Suprapubic skin (tissue), 4 donors: Measurements from ENCODE around the gene SLC35F2. TPM values are rescaled to one million over a fixed set of nuclear protein-coding genes. Genes with fewer than 3 reads are reported as not detected.
"Not testable (repeated sequence)": the region's sequence is repeated elsewhere in the genome, so short reads cannot be mapped to it uniquely, and the experiment has no call there.

ENCODE experiments used
- DNase-seq, 2 donors: peaks; one replicate each; pipeline ENCODE4 v3.0.0-alpha.2; 2019; ENCODE audit warnings: low spot score in 2 of 2
- H3K27ac ChIP-seq: fragments of 200-600 bp; sonication (generic); one replicate; pipeline ENCODE4 v1.5.1; 2019
- H3K27me3 ChIP-seq: fragments of 200-600 bp; sonication (generic); one replicate; pipeline ENCODE4 v1.5.1; 2019
- H3K36me3 ChIP-seq: fragments of 200-600 bp; sonication (generic); one replicate; pipeline ENCODE4 v1.5.1; 2019
- H3K4me1 ChIP-seq: fragments of 200-600 bp; sonication (generic); one replicate; pipeline ENCODE4 v1.5.1; 2019
- H3K4me3 ChIP-seq: fragments of 200-600 bp; sonication (generic); one replicate; pipeline ENCODE4 v1.5.1; 2019; ENCODE audit warnings: mild to moderate bottlenecking
- H3K9me3 ChIP-seq: fragments of 200-600 bp; sonication (generic); one replicate; pipeline ENCODE4 v1.5.1; 2019
- EP300 ChIP-seq: sonication (generic); formaldehyde crosslinking; IDR thresholded peaks from one replicate; pipeline ENCODE4 v1.6.1; 2017; ENCODE audit warnings: antibody characterized with exemption
- POLR2A ChIP-seq, 2 donors: fragments of 450-650 bp; IDR thresholded peaks; one replicate each; pipeline ENCODE4 v1.6.1; 2017; ENCODE audit warnings: antibody characterized with exemption in 2 of 2, mild to moderate bottlenecking in 2 of 2, moderate library complexity in 2 of 2
- POLR2AphosphoS5 ChIP-seq, 3 donors: sonication (generic); formaldehyde crosslinking; IDR thresholded peaks; one replicate each; pipeline ENCODE4 v1.6.1; 2017; ENCODE audit warnings: antibody characterized with exemption in 3 of 3
- WGBS: methylation state at CpG from one replicate; pipeline ENCODE4 v1.1.5; 2018; 5-methylcytosine and 5-hydroxymethylcytosine counted together
- total RNA-seq, 4 donors: library from RNA; depleted of rRNA; stranded (reverse); fragments of >200 nt; gene quantifications; one replicate each; pipeline ENCODE4 v1.1.0, GENCODE V29; 2016
- TF ChIP-seq, protein P1 (sequence below), 2 donors: fragments of 200-600 bp in 1 of 2; fragments of 450-650 bp in 1 of 2; sonication (generic) in 1 of 2; IDR thresholded peaks; one replicate each; pipeline ENCODE4 v1.5.1; 2016 to 2019; ENCODE audit warnings: antibody characterized with exemption in 2 of 2, mild to moderate bottlenecking in 1 of 2, moderate library complexity in 1 of 2

The SLC35F2 gene
- total RNA-seq, 4 donors from 2014 or later: 28.5 to 43.0 (median 33.7) TPM

DNA sequence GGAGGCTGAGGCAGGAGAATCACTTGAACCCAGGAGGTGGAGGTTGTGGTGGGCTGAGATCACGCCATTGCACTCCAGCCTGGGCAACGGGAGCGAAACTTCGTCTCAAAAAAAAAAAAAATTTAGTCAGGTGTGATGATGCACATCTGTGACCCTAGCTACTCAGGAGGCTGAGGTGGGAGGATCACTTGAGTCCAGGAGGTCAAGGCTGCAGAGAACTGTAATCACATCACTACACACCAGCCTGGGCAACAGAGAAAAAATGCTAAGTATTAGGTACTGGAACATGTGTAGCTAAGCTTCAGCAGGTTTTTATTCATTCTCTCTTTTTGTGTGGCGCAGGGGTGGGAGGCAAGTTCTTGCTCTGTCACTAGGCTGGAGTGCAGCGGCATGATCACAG is 82.5 kb downstream of the SLC35F2 start:
- TF ChIP-seq POLR2AphosphoS5 (IDR thresholded peaks at IDR 0.05) (no peak), EP300 (no peak)
- H3K4me1 ChIP-seq: no peaks in the 10 kb centered on the region

DNA sequence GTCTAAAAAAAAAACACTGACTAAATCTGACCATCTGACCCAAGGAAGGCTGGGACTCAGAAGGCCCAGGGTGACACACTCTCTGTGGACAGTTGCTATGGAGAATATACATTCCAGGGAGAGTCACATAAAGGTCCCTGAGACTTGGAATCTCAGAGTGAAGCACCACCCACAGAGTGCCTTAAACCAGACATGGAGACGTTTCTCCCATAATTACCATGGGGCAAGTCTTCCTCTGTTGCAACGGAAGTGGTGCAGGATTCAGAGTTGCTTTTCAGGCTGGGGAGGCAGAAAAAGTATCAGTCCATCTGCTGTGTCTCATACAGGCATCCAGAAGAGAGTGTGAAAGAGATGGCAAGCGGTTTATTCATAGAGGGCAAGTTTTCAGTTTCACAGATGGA is 88.0 kb downstream of the SLC35F2 start:
- H3K4me3 ChIP-seq: no peak overlapping the region
- TF ChIP-seq, protein P1, sequence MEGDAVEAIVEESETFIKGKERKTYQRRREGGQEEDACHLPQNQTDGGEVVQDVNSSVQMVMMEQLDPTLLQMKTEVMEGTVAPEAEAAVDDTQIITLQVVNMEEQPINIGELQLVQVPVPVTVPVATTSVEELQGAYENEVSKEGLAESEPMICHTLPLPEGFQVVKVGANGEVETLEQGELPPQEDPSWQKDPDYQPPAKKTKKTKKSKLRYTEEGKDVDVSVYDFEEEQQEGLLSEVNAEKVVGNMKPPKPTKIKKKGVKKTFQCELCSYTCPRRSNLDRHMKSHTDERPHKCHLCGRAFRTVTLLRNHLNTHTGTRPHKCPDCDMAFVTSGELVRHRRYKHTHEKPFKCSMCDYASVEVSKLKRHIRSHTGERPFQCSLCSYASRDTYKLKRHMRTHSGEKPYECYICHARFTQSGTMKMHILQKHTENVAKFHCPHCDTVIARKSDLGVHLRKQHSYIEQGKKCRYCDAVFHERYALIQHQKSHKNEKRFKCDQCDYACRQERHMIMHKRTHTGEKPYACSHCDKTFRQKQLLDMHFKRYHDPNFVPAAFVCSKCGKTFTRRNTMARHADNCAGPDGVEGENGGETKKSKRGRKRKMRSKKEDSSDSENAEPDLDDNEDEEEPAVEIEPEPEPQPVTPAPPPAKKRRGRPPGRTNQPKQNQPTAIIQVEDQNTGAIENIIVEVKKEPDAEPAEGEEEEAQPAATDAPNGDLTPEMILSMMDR (IDR thresholded peaks at IDR 0.05): no peak
- TF ChIP-seq POLR2AphosphoS5 (IDR thresholded peaks at IDR 0.05) (no peak), EP300 (no peak), POLR2A (IDR thresholded peaks at IDR 0.05) (no peak)

More for the DNA sequence above, 82.5 kb downstream of the SLC35F2 start:
- no peaks in the 10 kb centered on the region for H3K27me3 ChIP-seq
- DNase-seq: no peak
- WGBS: 88% methylated on average over 6 of the region's 6 CpGs
- no peak overlapping the region for H3K27ac ChIP-seq
- no peaks in the 10 kb centered on the region for H3K36me3 ChIP-seq
- H3K4me3 ChIP-seq: no peak overlapping the region
- H3K9me3 ChIP-seq: no peaks in the 10 kb centered on the region

DNA sequence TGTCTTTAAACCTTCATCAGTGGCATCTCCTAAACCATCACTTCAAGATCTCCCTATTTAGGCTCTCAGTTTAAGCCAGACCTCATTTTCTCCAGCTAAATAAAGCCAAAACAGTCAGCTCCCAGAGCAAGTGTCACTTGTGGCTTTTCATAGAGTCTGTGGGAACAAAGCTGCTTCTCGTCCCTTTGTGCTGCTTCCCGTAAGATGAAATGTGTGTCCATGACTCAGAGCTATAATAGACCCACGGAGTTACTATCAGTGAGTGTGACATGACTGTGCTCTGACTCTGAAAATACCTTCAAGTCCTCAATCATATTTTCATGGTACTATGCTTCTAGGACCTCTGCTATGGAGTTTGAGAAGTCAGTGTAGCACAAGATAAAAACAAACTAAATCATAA is 89.4 kb downstream of the SLC35F2 start:
- no peak overlapping the region for H3K4me3 ChIP-seq
- 62% methylated on average over 3 of the region's 3 CpGs for WGBS
- no peaks in the 10 kb centered on the region for H3K27me3 ChIP-seq
- no peaks in the 10 kb centered on the region for H3K9me3 ChIP-seq
- TF ChIP-seq, protein P1 (IDR thresholded peaks at IDR 0.05): no peak
- no peak for TF ChIP-seq EP300
- TF ChIP-seq POLR2A (IDR thresholded peaks at IDR 0.05): no peak
- TF ChIP-seq POLR2AphosphoS5 (IDR thresholded peaks at IDR 0.05): no peak
- H3K27ac ChIP-seq: no peak overlapping the region
- no peaks in the 10 kb centered on the region for H3K4me1 ChIP-seq
- no peaks in the 10 kb centered on the region for H3K36me3 ChIP-seq
- no peak for DNase-seq

More for the DNA sequence above, 88.0 kb downstream of the SLC35F2 start:
- H3K27me3 ChIP-seq: no peaks in the 10 kb centered on the region
- H3K9me3 ChIP-seq: no peaks in the 10 kb centered on the region
- no peak for DNase-seq
- no peaks in the 10 kb centered on the region for H3K36me3 ChIP-seq
- H3K27ac ChIP-seq: no peak overlapping the region
- WGBS: 38% methylated on average over 3 of the region's 3 CpGs
- no peaks in the 10 kb centered on the region for H3K4me1 ChIP-seq

DNA sequence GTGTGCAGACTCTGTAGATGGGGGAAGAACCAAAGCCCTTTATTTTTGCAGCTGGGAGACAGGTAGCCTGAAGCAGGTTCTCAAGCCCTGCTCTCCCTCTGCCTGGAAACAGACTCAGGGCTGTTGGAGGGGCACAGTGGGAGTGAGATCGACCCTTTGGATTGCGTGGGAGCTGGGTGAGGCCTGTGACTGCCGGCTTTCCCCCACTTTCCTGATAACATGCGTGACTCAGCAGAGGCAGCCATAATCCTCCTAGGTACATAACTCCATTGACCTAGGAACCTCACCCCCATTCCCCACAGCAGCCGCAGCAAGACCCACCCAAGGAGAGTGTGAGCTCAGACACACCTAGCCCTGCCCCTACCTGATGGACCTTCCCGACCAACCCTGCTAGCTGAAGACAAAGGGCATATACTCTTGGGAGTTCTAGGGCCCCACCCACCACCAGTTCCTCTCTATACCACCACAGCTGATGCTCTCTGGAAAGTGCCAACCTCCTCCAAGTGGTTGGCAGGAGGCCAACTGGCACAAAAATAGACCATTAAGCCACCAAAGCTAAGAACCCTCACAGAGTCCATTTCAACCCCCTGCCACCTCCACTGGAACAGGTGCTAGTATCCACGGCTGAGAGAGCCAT is 99.8 kb downstream of the SLC35F2 start:
- not testable (repeated sequence) for H3K4me1 ChIP-seq, H3K9me3 ChIP-seq, H3K36me3 ChIP-seq, DNase-seq, H3K27me3 ChIP-seq, H3K27ac ChIP-seq, H3K4me3 ChIP-seq
- 89% methylated on average over 7 of the region's 7 CpGs for WGBS

DNA sequence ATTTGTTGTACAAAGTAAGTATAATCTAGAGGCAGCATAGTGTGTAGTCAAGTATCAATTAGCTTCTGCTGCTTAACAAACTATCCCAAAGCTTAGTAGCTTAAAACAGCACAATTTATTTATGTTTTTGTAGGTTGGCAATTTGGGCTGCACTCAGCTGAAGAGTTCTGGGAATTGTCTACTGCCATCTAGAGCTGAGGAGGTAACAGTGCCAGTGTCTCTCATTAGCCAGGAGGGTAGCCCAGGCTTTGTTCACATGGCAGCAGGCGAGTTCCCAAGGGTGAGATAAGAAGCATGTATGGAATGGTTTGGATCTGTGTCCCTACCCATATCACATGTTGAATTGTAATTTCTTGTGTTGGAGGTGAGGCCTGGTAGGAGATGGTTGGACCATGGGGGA is 100.9 kb downstream of the SLC35F2 start:
- DNase-seq: no peak
- H3K4me1 ChIP-seq: no peaks in the 10 kb centered on the region
- 89% methylated on average over 1 of the region's 1 CpG for WGBS
- no peak overlapping the region for H3K4me3 ChIP-seq
- TF ChIP-seq POLR2A (IDR thresholded peaks at IDR 0.05) (no peak), POLR2AphosphoS5 (IDR thresholded peaks at IDR 0.05) (no peak), EP300 (no peak)
- TF ChIP-seq, protein P1 (IDR thresholded peaks at IDR 0.05): no peak
- peaks cover 9% of the 10 kb centered on the region for H3K27me3 ChIP-seq
- H3K9me3 ChIP-seq: no peaks in the 10 kb centered on the region
- no peaks in the 10 kb centered on the region for H3K36me3 ChIP-seq
- no peak overlapping the region for H3K27ac ChIP-seq

DNA sequence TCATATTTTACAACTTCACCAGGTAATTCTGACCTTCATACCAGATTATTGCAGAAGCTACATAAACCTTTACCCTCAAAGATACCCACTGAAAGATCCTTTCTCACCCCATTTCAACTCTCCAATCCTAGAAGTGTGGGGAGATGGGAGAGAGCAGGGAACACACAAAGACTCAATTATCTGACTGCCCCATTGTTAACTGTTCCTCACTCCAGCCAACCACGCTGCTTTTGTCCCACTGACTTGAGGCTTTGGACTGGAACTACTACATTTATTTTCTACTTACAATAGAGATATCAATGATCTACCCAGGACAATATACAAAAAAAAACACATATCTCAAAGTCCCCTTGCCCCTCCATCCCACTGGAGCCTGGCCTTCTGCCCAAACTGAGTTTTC is 102.0 kb downstream of the SLC35F2 start:
- Histone ChIP-seq H3K4me3 (no peak overlapping the region), H3K4me1 (no peaks in the 10 kb centered on the region), H3K27me3 (peaks cover 5% of the 10 kb centered on the region), H3K36me3 (no peaks in the 10 kb centered on the region), H3K9me3 (no peaks in the 10 kb centered on the region), H3K27ac (no peak overlapping the region)
- WGBS: 88% methylated on average over 1 of the region's 1 CpG
- DNase-seq: no peak
- TF ChIP-seq POLR2AphosphoS5 (IDR thresholded peaks at IDR 0.05) (no peak), POLR2A (IDR thresholded peaks at IDR 0.05) (no peak), EP300 (no peak)
- TF ChIP-seq, protein P1 (IDR thresholded peaks at IDR 0.05): no peak
